Stimulated activated CD4-positive, alpha-beta T cell treated with anti-CD3 and anti-CD28 coated beads, Interleukin-1b, Interleukin-23, amount 100 ng/mL, for 4 hours (primary cell): Measurements from ENCODE around the gene ANAPC7.
"Not testable (repeated sequence)": the region's sequence is repeated elsewhere in the genome, so short reads cannot be mapped to it uniquely, and the experiment has no call there.

Experiments used
- DNase-seq, 2 donors: peaks; one replicate each; pipeline ENCODE4 v3.0.0-alpha.2; 2020; ENCODE audit warnings: low read depth in 2 of 2

Gene ANAPC7

GRCh38 chr12:110348431-110349059, 55.0 kb downstream of the ANAPC7 start:
- no peak for DNase-seq

GRCh38 chr12:110347767-110348166, 55.7 kb downstream of the ANAPC7 start:
- DNase-seq: no peak

- DNase-seq: no peak
Observed at GRCh38 chr12:110345963-110346362, 57.5 kb downstream of the ANAPC7 start.

- DNase-seq: no peak
Observed at GRCh38 chr12:110345176-110345661, 58.3 kb downstream of the ANAPC7 start.

GRCh38 chr12:110344657-110345056, 58.9 kb downstream of the ANAPC7 start:
- no peak for DNase-seq

GRCh38 chr12:110343736-110344555, 59.6 kb downstream of the ANAPC7 start:
- no peak for DNase-seq

GRCh38 chr12:110343114-110343513, 60.4 kb downstream of the ANAPC7 start:
- no peak for DNase-seq

- DNase-seq: no peak
Observed at GRCh38 chr12:110342157-110342556, 61.4 kb downstream of the ANAPC7 start.

GRCh38 chr12:110340706-110341105, 62.8 kb downstream of the ANAPC7 start:
- no peak for DNase-seq

- not testable (repeated sequence) for DNase-seq
Observed at GRCh38 chr12:110340261-110340660, 63.2 kb downstream of the ANAPC7 start.

GRCh38 chr12:110339184-110339952, 64.1 kb downstream of the ANAPC7 start:
- no peak for DNase-seq

GRCh38 chr12:110338754-110339153, 64.8 kb downstream of the ANAPC7 start:
- no peak for DNase-seq

- DNase-seq: no peak
Observed at GRCh38 chr12:110337912-110338710, 65.4 kb downstream of the ANAPC7 start.

- no peak for DNase-seq
Observed at GRCh38 chr12:110335481-110336045, 67.9 kb downstream of the ANAPC7 start.

GRCh38 chr12:110333201-110333600, 70.3 kb downstream of the ANAPC7 start:
- no peak for DNase-seq

GRCh38 chr12:110330544-110330943, 73.0 kb downstream of the ANAPC7 start:
- DNase-seq: no peak

- DNase-seq: no peak
Observed at GRCh38 chr12:110330124-110330523, 73.4 kb downstream of the ANAPC7 start.

- no peak for DNase-seq
Observed at GRCh38 chr12:110329710-110330109, 73.8 kb downstream of the ANAPC7 start.
